PC-9 (cell line): ENCODE measurements around the gene MYO1A.

Source experiments
- CTCF ChIP-seq: fragments of 200-600 bp; sonication (generic); conservative IDR thresholded peaks from 2 replicates; pipeline ENCODE4 v1.6.1; 2017; ENCODE audit warnings: mixed run types, antibody characterized with exemption, mild to moderate bottlenecking, moderate library complexity
- EZH2 ChIP-seq: fragments of 200-600 bp; sonication (generic); IDR thresholded peaks from 2 replicates; pipeline ENCODE4 v1.8.0; 2017; ENCODE audit warnings: antibody characterized with exemption, low read depth

GRCh38 chr12:57040750-57041149 is 9.2 kb downstream of the MYO1A start:
- TF ChIP-seq CTCF (no peak), EZH2 (no peak)
